HepG2 (cell line): Measurements from ENCODE around the gene ZBTB46. TPM values are rescaled to one million over a fixed set of nuclear protein-coding genes. Genes with fewer than 3 reads are reported as not detected.

ENCODE experiments used
- GTF2F1 ChIP-seq: fragments of 150-350 bp; IDR thresholded peaks from 2 replicates; pipeline ENCODE4 v1.6.1; 2014; ENCODE audit warnings: low read length
- HOXD1 ChIP-seq: sonication (generic); formaldehyde crosslinking; IDR thresholded peaks from 2 replicates; pipeline ENCODE4 v1.5.0; 2020; ENCODE audit warnings: missing genetic modification reagents
- KAT2B ChIP-seq: fragments of 150-350 bp; IDR thresholded peaks from 2 replicates; pipeline ENCODE4 v1.6.1; 2014; ENCODE audit warnings: low read depth, low read length, borderline replicate concordance
- KLF15 ChIP-seq: sonication (generic); formaldehyde crosslinking; IDR thresholded peaks from 2 replicates; pipeline ENCODE4 v1.8.1; 2023; ENCODE audit warnings: borderline replicate concordance, mild to moderate bottlenecking, inconsistent platforms, missing genetic modification reagents, mixed read lengths
- MAFG ChIP-seq: sonication (generic); formaldehyde crosslinking; IDR thresholded peaks from 2 replicates; pipeline ENCODE4 v1.5.1; 2020; ENCODE audit warnings: mild to moderate bottlenecking, missing genetic modification reagents
- NR2F2 ChIP-seq: IDR thresholded peaks from 2 replicates; pipeline ENCODE4 v1.6.1; 2012; ENCODE audit warnings: low read depth, inconsistent platforms, borderline replicate concordance
- RERE ChIP-seq: IDR thresholded peaks from 2 replicates; pipeline ENCODE4 v1.6.1; 2016; ENCODE audit warnings: low read depth, missing genetic modification reagents, missing compliant biosample characterization
- RFXANK ChIP-seq: IDR thresholded peaks from 2 replicates; pipeline ENCODE4 v1.6.1; 2016
- SIN3A ChIP-seq: IDR thresholded peaks from 2 replicates; pipeline ENCODE4 v1.6.1; 2011; ENCODE audit warnings: low read depth, mild to moderate bottlenecking, control low read depth, low read length, borderline replicate concordance
- ZNF280D ChIP-seq: sonication (generic); formaldehyde crosslinking; IDR thresholded peaks from 2 replicates; pipeline ENCODE4 v1.5.1; 2020; ENCODE audit warnings: mild to moderate bottlenecking, missing genetic modification reagents
- ZNF326 ChIP-seq: sonication (generic); formaldehyde crosslinking; IDR thresholded peaks from 2 replicates; pipeline ENCODE4 v1.4.0; 2020; ENCODE audit warnings: missing genetic modification reagents, borderline replicate concordance
- ZNF446 ChIP-seq: sonication (generic); formaldehyde crosslinking; IDR thresholded peaks from 2 replicates; pipeline ENCODE4 v1.5.0; 2020; ENCODE audit warnings: mild to moderate bottlenecking, missing genetic modification reagents
- ZNF788 ChIP-seq: sonication (generic); formaldehyde crosslinking; IDR thresholded peaks from 2 replicates; pipeline ENCODE4 v1.5.0; 2020; ENCODE audit warnings: mild to moderate bottlenecking, missing genetic modification reagents, borderline replicate concordance
- polyA plus RNA-seq, 8 experiments: library from polyadenylated mRNA; depleted of rRNA in 3 of 8; stranded (reverse) in 7 of 8; unstranded in 1 of 8; fragments of >200 nt; fragmentation: Illumina TruSeq in 4 of 8; extraction: Trizol in 4 of 8; gene quantifications; 2 replicates each; pipeline versions ENCODE4 v1.2.1 to v1.2.3, GENCODE V29; 2011 to 2016; ENCODE audit warnings: low read depth in 4 of 8, missing spikeins in 1 of 8, mixed read lengths in 1 of 8; ENCODE audit not compliant: insufficient read depth in 1 of 8
- total RNA-seq, 5 experiments: library from RNA; depleted of rRNA; stranded (reverse); fragments of >200 nt; fragmentation: Illumina TruSeq; extraction: Trizol; gene quantifications; 2 replicates each; pipeline ENCODE4 v1.2.3, GENCODE V29; 2016; ENCODE audit warnings: low read depth in 1 of 5
- TF ChIP-seq, protein P1 (sequence below), 2 experiments: fragments of 450-650 bp in 1 of 2; sonication (generic) in 1 of 2; formaldehyde crosslinking; IDR thresholded peaks; 2 replicates each; pipeline versions ENCODE4 v1.5.0 to v1.8.0; 2020 to 2022; ENCODE audit warnings: mild to moderate bottlenecking in 1 of 2, missing genetic modification reagents in 1 of 2
- TF ChIP-seq, protein P2 (sequence below): IDR thresholded peaks from 2 replicates; pipeline ENCODE4 v1.6.1; 2016; ENCODE audit warnings: missing compliant biosample characterization, missing genetic modification reagents, borderline replicate concordance
- TF ChIP-seq, protein P3 (sequence below): sonication (generic); formaldehyde crosslinking; IDR thresholded peaks from 2 replicates; pipeline ENCODE4 v1.4.0; 2020; ENCODE audit warnings: missing genetic modification reagents, mild to moderate bottlenecking, borderline replicate concordance

Gene ZBTB46
- total and polyA plus RNA-seq, 2 of the 13 experiments (the other 11 are each of a cell fraction or from before 2014, with no cell fraction given), result 1.6 to 13.5 TPM

GRCh38 chr20:63854766-63855362 is 23.8 kb upstream of the ZBTB46 start (continued):
- TF ChIP-seq RERE (CRISPR knock-in tag), result no peak
- TF ChIP-seq, protein P1, sequence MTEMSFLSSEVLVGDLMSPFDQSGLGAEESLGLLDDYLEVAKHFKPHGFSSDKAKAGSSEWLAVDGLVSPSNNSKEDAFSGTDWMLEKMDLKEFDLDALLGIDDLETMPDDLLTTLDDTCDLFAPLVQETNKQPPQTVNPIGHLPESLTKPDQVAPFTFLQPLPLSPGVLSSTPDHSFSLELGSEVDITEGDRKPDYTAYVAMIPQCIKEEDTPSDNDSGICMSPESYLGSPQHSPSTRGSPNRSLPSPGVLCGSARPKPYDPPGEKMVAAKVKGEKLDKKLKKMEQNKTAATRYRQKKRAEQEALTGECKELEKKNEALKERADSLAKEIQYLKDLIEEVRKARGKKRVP (CRISPR knock-in tag; IDR thresholded peaks at IDR 0.05), result no peak
- TF ChIP-seq NR2F2, result no peak
- no peak for TF ChIP-seq MAFG (CRISPR knock-in tag)
- TF ChIP-seq GTF2F1, result no peak
- TF ChIP-seq KLF15, result no peak
- no peak for TF ChIP-seq ZNF280D (CRISPR knock-in tag)
- no peak for TF ChIP-seq KAT2B
- no peak; the same call in 1 of the 2 replicates for TF ChIP-seq ZNF788 (CRISPR knock-in tag)
- TF ChIP-seq, protein P2, sequence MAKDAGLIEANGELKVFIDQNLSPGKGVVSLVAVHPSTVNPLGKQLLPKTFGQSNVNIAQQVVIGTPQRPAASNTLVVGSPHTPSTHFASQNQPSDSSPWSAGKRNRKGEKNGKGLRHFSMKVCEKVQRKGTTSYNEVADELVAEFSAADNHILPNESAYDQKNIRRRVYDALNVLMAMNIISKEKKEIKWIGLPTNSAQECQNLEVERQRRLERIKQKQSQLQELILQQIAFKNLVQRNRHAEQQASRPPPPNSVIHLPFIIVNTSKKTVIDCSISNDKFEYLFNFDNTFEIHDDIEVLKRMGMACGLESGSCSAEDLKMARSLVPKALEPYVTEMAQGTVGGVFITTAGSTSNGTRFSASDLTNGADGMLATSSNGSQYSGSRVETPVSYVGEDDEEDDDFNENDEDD (CRISPR knock-in tag), result no peak
- TF ChIP-seq, protein P3, sequence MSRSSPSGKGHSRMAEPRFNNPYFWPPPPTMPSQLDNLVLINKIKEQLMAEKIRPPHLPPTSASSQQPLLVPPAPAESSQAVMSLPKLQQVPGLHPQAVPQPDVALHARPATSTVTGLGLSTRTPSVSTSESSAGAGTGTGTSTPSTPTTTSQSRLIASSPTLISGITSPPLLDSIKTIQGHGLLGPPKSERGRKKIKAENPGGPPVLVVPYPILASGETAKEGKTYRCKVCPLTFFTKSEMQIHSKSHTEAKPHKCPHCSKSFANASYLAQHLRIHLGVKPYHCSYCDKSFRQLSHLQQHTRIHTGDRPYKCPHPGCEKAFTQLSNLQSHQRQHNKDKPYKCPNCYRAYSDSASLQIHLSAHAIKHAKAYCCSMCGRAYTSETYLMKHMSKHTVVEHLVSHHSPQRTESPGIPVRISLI (CRISPR knock-in tag), result no peak
- TF ChIP-seq RFXANK, result no peak
- no peak for TF ChIP-seq HOXD1 (CRISPR knock-in tag)
- no peak for TF ChIP-seq ZNF446 (CRISPR knock-in tag)
- no peak for TF ChIP-seq ZNF326
- TF ChIP-seq SIN3A, result 0 out of 2 replicates have a peak, but pooled peaks have one; percentile 6
